ENCODE results near the gene POLR2M. TPM values are rescaled to one million over a fixed set of nuclear protein-coding genes. Genes with fewer than 3 reads are reported as not detected.

POLR2M gene
- polyA plus RNA-seq, 1 of the 3 experiments (the other 2 are of a cell fraction): 160 TPM

GRCh38 chr15:57738734-57739237 lies 32.3 kb downstream of the POLR2M start:
- no peaks in the 10 kb centered on the region for H3K9me3 ChIP-seq
- TF ChIP-seq PBX3 (IDR thresholded peaks at IDR 0.05) (no peak), EP300 (IDR thresholded peaks at IDR 0.05; ENCODE audit: borderline replicate concordance in 1 of 2, low read depth in 1 of 2, low read length in 1 of 2) (no peak), SIN3A (IDR thresholded peaks at IDR 0.05; ENCODE audit: borderline replicate concordance, low read depth, low read length) (no peak), EZH2phosphoT487 (IDR thresholded peaks at IDR 0.05; ENCODE audit: borderline replicate concordance, low read depth) (no peak), MEF2A (IDR thresholded peaks at IDR 0.05; ENCODE audit: borderline replicate concordance, low read depth) (no peak), RXRA (IDR thresholded peaks at IDR 0.05; ENCODE audit: borderline replicate concordance, low read depth) (no peak), RCOR1 (IDR thresholded peaks at IDR 0.05; ENCODE audit: low read length) (no peak), USF2 (IDR thresholded peaks at IDR 0.05; ENCODE audit: borderline replicate concordance, low read depth, low read length) (no peak), GABPA (IDR thresholded peaks at IDR 0.05; ENCODE audit: low read depth) (no peak), CTCF (IDR thresholded peaks at IDR 0.05) (no peak), YY1 (IDR thresholded peaks at IDR 0.05; ENCODE audit: low read depth) (no peak)
- TF ChIP-seq, protein P1, sequence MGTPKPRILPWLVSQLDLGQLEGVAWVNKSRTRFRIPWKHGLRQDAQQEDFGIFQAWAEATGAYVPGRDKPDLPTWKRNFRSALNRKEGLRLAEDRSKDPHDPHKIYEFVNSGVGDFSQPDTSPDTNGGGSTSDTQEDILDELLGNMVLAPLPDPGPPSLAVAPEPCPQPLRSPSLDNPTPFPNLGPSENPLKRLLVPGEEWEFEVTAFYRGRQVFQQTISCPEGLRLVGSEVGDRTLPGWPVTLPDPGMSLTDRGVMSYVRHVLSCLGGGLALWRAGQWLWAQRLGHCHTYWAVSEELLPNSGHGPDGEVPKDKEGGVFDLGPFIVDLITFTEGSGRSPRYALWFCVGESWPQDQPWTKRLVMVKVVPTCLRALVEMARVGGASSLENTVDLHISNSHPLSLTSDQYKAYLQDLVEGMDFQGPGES (IDR thresholded peaks at IDR 0.05; ENCODE audit: low read depth, low read length): no peak
- TF ChIP-seq, protein P2, sequence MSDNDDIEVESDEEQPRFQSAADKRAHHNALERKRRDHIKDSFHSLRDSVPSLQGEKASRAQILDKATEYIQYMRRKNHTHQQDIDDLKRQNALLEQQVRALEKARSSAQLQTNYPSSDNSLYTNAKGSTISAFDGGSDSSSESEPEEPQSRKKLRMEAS (IDR thresholded peaks at IDR 0.05; ENCODE audit: low read depth): no peak
- TF ChIP-seq, protein P3, sequence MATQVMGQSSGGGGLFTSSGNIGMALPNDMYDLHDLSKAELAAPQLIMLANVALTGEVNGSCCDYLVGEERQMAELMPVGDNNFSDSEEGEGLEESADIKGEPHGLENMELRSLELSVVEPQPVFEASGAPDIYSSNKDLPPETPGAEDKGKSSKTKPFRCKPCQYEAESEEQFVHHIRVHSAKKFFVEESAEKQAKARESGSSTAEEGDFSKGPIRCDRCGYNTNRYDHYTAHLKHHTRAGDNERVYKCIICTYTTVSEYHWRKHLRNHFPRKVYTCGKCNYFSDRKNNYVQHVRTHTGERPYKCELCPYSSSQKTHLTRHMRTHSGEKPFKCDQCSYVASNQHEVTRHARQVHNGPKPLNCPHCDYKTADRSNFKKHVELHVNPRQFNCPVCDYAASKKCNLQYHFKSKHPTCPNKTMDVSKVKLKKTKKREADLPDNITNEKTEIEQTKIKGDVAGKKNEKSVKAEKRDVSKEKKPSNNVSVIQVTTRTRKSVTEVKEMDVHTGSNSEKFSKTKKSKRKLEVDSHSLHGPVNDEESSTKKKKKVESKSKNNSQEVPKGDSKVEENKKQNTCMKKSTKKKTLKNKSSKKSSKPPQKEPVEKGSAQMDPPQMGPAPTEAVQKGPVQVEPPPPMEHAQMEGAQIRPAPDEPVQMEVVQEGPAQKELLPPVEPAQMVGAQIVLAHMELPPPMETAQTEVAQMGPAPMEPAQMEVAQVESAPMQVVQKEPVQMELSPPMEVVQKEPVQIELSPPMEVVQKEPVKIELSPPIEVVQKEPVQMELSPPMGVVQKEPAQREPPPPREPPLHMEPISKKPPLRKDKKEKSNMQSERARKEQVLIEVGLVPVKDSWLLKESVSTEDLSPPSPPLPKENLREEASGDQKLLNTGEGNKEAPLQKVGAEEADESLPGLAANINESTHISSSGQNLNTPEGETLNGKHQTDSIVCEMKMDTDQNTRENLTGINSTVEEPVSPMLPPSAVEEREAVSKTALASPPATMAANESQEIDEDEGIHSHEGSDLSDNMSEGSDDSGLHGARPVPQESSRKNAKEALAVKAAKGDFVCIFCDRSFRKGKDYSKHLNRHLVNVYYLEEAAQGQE (IDR thresholded peaks at IDR 0.05; ENCODE audit: low read depth, low read length): no peak
- 62% methylated on average over 1 of the region's 1 CpG for WGBS (ENCODE audit: low lambda C conversion rate)
- H3K27ac ChIP-seq (ENCODE audit: low read depth in 2 of 2, low read length in 1 of 2): no peak overlapping the region
- H4K20me1 ChIP-seq (ENCODE audit: insufficient read depth): no peaks in the 10 kb centered on the region
- CTCF ChIA-PET: interaction anchor here (1.8 to 16.4 kb wide), 4 partner anchors 11 to 330 kb away, joined by 3 to 315 read pairs (median 136); partner anchors contain the start of gene ALDH1A2
- POLR2A ChIA-PET: no interaction called here
- no peaks in the 10 kb centered on the region for H3K79me2 ChIP-seq (ENCODE audit: insufficient read depth)
- H3K9ac ChIP-seq: no peak overlapping the region
- H3F3A ChIP-seq (replicated peaks; ENCODE audit: insufficient read depth): peaks cover 19% of the 10 kb centered on the region
- peaks cover 7 to 9% of the 10 kb centered on the region in 2 experiments; a peak in 3 of 4 replicates for H3K4me1 ChIP-seq (ENCODE audit: control insufficient read depth in 1 of 2, insufficient read depth in 2 of 2, low read depth in 1 of 2, low read length in 1 of 2)
- no peaks in the 10 kb centered on the region for H3K27me3 ChIP-seq (ENCODE audit: insufficient read depth)
- no peak overlapping the region for H3K4me3 ChIP-seq (ENCODE audit: low read depth in 2 of 2, low read length in 1 of 2)
- H2AFZ ChIP-seq (ENCODE audit: low read depth): no peak overlapping the region
- no peaks in the 10 kb centered on the region for H3K36me3 ChIP-seq (replicated peaks in 1 of 2; ENCODE audit: control insufficient read depth in 1 of 2, insufficient read depth in 2 of 2, low read length in 1 of 2)
- H3K4me2 ChIP-seq: no peak overlapping the region
- H3K9me2 ChIP-seq: no peaks in the 10 kb centered on the region
- DNase-seq: no peak

All from SK-N-SH (cell line).